Glutamatergic neuron (in vitro differentiated cells): ENCODE data around the gene MRPL10. TPM values are rescaled to one million over a fixed set of nuclear protein-coding genes. Genes with fewer than 3 reads are reported as not detected.

Experiments
- DNase-seq: peaks from one replicate; pipeline ENCODE4 v3.0.0; 2022
- H3K27ac Mint-ChIP-seq: one replicate; pipeline ENCODE4 v1.8.0; 2020; ENCODE audit warnings: mild to moderate bottlenecking, mixed read lengths, inconsistent platforms; ENCODE audit not compliant: unreplicated experiment
- H3K27me3 Mint-ChIP-seq: one replicate; pipeline ENCODE4 v1.8.0; 2020; ENCODE audit warnings: mild to moderate bottlenecking, moderate library complexity, mixed read lengths, inconsistent platforms; ENCODE audit not compliant: unreplicated experiment
- H3K36me3 Mint-ChIP-seq: one replicate; pipeline ENCODE4 v1.8.0; 2020; ENCODE audit warnings: mild to moderate bottlenecking, mixed read lengths, inconsistent platforms; ENCODE audit not compliant: unreplicated experiment
- H3K4me1 Mint-ChIP-seq: one replicate; pipeline ENCODE4 v1.8.0; 2020; ENCODE audit warnings: mild to moderate bottlenecking, low read depth, mixed read lengths, inconsistent platforms; ENCODE audit not compliant: unreplicated experiment
- H3K4me3 Mint-ChIP-seq: one replicate; pipeline ENCODE4 v1.8.0; 2020; ENCODE audit warnings: mild to moderate bottlenecking, mixed read lengths, inconsistent platforms; ENCODE audit not compliant: unreplicated experiment
- H3K9me3 Mint-ChIP-seq: one replicate; pipeline ENCODE4 v1.8.0; 2020; ENCODE audit warnings: mild to moderate bottlenecking, moderate library complexity, mixed read lengths, inconsistent platforms; ENCODE audit not compliant: unreplicated experiment
- total RNA-seq: library from RNA; stranded (reverse); fragmentation: NEBNext Ultra II Directional; extraction: Animal tissue kit (Norgen Biotek cat#: 25700); gene quantifications from one replicate; pipeline ENCODE4 v1.2.1, GENCODE V29; 2021; ENCODE audit not compliant: unreplicated experiment
- TF ChIP-seq, protein P1 (sequence below): fragments of 200-600 bp; sonication (generic); IDR thresholded peaks from one replicate; pipeline ENCODE4 v1.5.0; 2021; ENCODE audit not compliant: partially characterized antibody, unreplicated experiment

MRPL10 gene
- total RNA-seq, 1 donor from 2014 or later = 38.7 TPM

GRCh38 chr17:47877368-47878034, 46.2 kb upstream of the MRPL10 start:
- TF ChIP-seq, protein P1, sequence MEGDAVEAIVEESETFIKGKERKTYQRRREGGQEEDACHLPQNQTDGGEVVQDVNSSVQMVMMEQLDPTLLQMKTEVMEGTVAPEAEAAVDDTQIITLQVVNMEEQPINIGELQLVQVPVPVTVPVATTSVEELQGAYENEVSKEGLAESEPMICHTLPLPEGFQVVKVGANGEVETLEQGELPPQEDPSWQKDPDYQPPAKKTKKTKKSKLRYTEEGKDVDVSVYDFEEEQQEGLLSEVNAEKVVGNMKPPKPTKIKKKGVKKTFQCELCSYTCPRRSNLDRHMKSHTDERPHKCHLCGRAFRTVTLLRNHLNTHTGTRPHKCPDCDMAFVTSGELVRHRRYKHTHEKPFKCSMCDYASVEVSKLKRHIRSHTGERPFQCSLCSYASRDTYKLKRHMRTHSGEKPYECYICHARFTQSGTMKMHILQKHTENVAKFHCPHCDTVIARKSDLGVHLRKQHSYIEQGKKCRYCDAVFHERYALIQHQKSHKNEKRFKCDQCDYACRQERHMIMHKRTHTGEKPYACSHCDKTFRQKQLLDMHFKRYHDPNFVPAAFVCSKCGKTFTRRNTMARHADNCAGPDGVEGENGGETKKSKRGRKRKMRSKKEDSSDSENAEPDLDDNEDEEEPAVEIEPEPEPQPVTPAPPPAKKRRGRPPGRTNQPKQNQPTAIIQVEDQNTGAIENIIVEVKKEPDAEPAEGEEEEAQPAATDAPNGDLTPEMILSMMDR = no peak
- DNase-seq = no peak
- Mint-ChIP-seq H3K36me3 (no peaks in the 10 kb centered on the region), H3K27me3 (peaks cover 10% of the 10 kb centered on the region), H3K4me3 (no peak overlapping the region), H3K27ac (no peak overlapping the region), H3K4me1 (peaks cover 12% of the 10 kb centered on the region), H3K9me3 (peaks cover 4% of the 10 kb centered on the region)

- Mint-ChIP-seq H3K4me1 (peaks cover 12% of the 10 kb centered on the region), H3K27ac (no peak overlapping the region), H3K36me3 (no peaks in the 10 kb centered on the region), H3K27me3 (peaks cover 19% of the 10 kb centered on the region), H3K9me3 (peaks cover 4% of the 10 kb centered on the region), H3K4me3 (no peak overlapping the region)
- DNase-seq = no peak
- TF ChIP-seq, protein P1 = no peak
Measured at GRCh38 chr17:47875011-47875985, 44.0 kb upstream of the MRPL10 start.

GRCh38 chr17:47873200-47874090, 42.1 kb upstream of the MRPL10 start:
- TF ChIP-seq, protein P1 = no peak
- H3K4me3 Mint-ChIP-seq = no peak overlapping the region
- no peak overlapping the region for H3K27ac Mint-ChIP-seq

GRCh38 chr17:47872651-47873161, 41.4 kb upstream of the MRPL10 start:
- H3K4me1 Mint-ChIP-seq = peaks cover 9% of the 10 kb centered on the region
- peaks cover 19% of the 10 kb centered on the region for H3K27me3 Mint-ChIP-seq
- peaks cover 4% of the 10 kb centered on the region for H3K9me3 Mint-ChIP-seq
- TF ChIP-seq, protein P1 = no peak
- DNase-seq = no peak
- no peak overlapping the region for H3K4me3 Mint-ChIP-seq
- no peaks in the 10 kb centered on the region for H3K36me3 Mint-ChIP-seq
- H3K27ac Mint-ChIP-seq = no peak overlapping the region

More at GRCh38 chr17:47873200-47874090, 42.1 kb upstream of the MRPL10 start:
- Mint-ChIP-seq H3K9me3 (peaks cover 4% of the 10 kb centered on the region), H3K36me3 (no peaks in the 10 kb centered on the region), H3K4me1 (peaks cover 12% of the 10 kb centered on the region), H3K27me3 (peaks cover 21% of the 10 kb centered on the region)
- no peak for DNase-seq
